Vagina (tissue), 2 donors: ENCODE results near the gene MEIOB. TPM values are rescaled to one million over a fixed set of nuclear protein-coding genes. Genes with fewer than 3 reads are reported as not detected.
"Not testable (repeated sequence)": the region's sequence is repeated elsewhere in the genome, so short reads cannot be mapped to it uniquely, and the experiment has no call there.

ENCODE experiments used
- DNase-seq, 2 donors: peaks; one replicate each; pipeline ENCODE4 v3.0.0-alpha.2; 2017; ENCODE audit errors: extremely low spot score in 2 of 2
- H3K27ac ChIP-seq: fragments of 200-600 bp; sonication (generic); one replicate; pipeline ENCODE4 v1.5.1; 2019
- H3K27me3 ChIP-seq: fragments of 200-600 bp; sonication (generic); one replicate; pipeline ENCODE4 v1.5.1; 2019
- H3K36me3 ChIP-seq, 2 donors: fragments of 200-600 bp; sonication (generic); one replicate each; pipeline ENCODE4 v1.5.1; 2017 to 2019
- H3K4me1 ChIP-seq: fragments of 200-600 bp; sonication (generic); one replicate; pipeline ENCODE4 v1.5.1; 2019
- H3K4me3 ChIP-seq, 2 donors: fragments of 200-600 bp; sonication (generic); 1 replicate in 1 of 2; 2 replicates in 1 of 2; pipeline ENCODE4 v1.5.1; 2016 to 2019
- H3K9me3 ChIP-seq: fragments of 200-600 bp; sonication (generic); one replicate; pipeline ENCODE4 v1.5.1; 2019
- POLR2A ChIP-seq, 2 donors: fragments of 450-650 bp; IDR thresholded peaks; one replicate each; pipeline ENCODE4 v1.6.1; 2017; ENCODE audit warnings: antibody characterized with exemption in 2 of 2, mild to moderate bottlenecking in 2 of 2, moderate library complexity in 2 of 2
- POLR2AphosphoS5 ChIP-seq, 2 donors: sonication (generic); formaldehyde crosslinking; IDR thresholded peaks; one replicate each; pipeline ENCODE4 v1.9.0; 2017; ENCODE audit warnings: antibody characterized with exemption in 2 of 2, mild to moderate bottlenecking in 2 of 2, low read depth in 1 of 2; ENCODE audit not compliant: insufficient read depth in 1 of 2
- intact Hi-C: fragments of 100-400 bp; cut with DNase I; formaldehyde crosslinking; loops from one replicate; pipeline ENCODE4 v1.15.1; 2023
- total RNA-seq: library from RNA; depleted of rRNA; stranded (reverse); fragments of >200 nt; gene quantifications from one replicate; pipeline ENCODE4 v1.2.3, GENCODE V29; 2016
- TF ChIP-seq, protein P1 (sequence below), 3 experiments: fragments of 450-650 bp in 2 of 3; fragments of 200-600 bp in 1 of 3; sonication (generic) in 1 of 3; IDR thresholded peaks; one replicate each; pipeline ENCODE4 v1.5.1; 2017 to 2019; ENCODE audit warnings: antibody characterized with exemption in 3 of 3, mild to moderate bottlenecking in 2 of 3, moderate library complexity in 2 of 3

The MEIOB gene, protein sequence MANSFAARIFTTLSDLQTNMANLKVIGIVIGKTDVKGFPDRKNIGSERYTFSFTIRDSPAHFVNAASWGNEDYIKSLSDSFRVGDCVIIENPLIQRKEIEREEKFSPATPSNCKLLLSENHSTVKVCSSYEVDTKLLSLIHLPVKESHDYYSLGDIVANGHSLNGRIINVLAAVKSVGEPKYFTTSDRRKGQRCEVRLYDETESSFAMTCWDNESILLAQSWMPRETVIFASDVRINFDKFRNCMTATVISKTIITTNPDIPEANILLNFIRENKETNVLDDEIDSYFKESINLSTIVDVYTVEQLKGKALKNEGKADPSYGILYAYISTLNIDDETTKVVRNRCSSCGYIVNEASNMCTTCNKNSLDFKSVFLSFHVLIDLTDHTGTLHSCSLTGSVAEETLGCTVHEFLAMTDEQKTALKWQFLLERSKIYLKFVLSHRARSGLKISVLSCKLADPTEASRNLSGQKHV
- total RNA-seq = not detected

DNA sequence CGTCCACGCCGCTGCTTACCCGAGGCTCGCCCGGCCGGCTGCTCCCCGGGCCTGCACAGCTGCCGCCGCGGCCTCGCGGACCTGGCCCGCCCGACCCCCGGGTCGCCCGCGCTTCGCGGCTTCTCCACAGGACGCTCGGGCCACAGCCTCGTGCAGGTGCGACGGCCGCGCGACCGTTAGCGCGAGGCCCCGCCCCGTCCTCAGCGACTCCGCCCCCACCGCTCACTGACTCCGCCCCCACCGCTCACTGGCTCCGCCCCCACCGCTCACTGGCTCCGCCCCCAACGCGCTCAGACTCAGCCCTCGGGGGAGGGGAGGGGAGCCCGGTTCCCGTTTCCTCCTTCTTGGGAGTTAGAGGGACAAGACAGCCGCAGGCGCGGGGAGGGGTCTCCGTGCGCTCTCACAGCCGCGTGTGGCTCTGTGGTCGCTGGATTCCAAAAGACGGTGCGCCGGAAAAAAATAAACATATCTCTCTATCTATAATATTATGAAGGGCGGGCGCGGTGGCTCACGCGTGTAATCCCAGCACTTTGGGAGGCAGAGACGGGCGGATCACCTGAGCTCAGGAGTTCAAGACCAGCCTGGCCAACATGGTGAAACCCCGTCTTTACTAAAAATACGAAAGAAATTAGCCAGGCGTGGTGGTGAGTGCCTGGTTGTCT lies at the start of gene MEIOB:
TSS of gene MEIOB (minus strand) at position 191 of the 662 bp plus-strand sequence. CDS start 3,989 bp downstream, outside the sequence.
- intact Hi-C loops = no loop called here
- Histone ChIP-seq H3K36me3 (no peaks in the 10 kb centered on the region), H3K4me1 (no peaks in the 10 kb centered on the region), H3K27me3 (no peaks in the 10 kb centered on the region), H3K27ac (no peak within 1 kb of the TSS), H3K4me3 (no peak within 1 kb of the TSS), H3K9me3 (no peaks in the 10 kb centered on the region)
- TF ChIP-seq POLR2AphosphoS5 (IDR thresholded peaks at IDR 0.05; ENCODE audit: insufficient read depth in 1 of 2, low read depth in 1 of 2) = no peak
- no peak for TF ChIP-seq POLR2A (IDR thresholded peaks at IDR 0.05)
- TF ChIP-seq, protein P1, sequence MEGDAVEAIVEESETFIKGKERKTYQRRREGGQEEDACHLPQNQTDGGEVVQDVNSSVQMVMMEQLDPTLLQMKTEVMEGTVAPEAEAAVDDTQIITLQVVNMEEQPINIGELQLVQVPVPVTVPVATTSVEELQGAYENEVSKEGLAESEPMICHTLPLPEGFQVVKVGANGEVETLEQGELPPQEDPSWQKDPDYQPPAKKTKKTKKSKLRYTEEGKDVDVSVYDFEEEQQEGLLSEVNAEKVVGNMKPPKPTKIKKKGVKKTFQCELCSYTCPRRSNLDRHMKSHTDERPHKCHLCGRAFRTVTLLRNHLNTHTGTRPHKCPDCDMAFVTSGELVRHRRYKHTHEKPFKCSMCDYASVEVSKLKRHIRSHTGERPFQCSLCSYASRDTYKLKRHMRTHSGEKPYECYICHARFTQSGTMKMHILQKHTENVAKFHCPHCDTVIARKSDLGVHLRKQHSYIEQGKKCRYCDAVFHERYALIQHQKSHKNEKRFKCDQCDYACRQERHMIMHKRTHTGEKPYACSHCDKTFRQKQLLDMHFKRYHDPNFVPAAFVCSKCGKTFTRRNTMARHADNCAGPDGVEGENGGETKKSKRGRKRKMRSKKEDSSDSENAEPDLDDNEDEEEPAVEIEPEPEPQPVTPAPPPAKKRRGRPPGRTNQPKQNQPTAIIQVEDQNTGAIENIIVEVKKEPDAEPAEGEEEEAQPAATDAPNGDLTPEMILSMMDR (IDR thresholded peaks at IDR 0.05) = no peak
- no peak for DNase-seq

DNA sequence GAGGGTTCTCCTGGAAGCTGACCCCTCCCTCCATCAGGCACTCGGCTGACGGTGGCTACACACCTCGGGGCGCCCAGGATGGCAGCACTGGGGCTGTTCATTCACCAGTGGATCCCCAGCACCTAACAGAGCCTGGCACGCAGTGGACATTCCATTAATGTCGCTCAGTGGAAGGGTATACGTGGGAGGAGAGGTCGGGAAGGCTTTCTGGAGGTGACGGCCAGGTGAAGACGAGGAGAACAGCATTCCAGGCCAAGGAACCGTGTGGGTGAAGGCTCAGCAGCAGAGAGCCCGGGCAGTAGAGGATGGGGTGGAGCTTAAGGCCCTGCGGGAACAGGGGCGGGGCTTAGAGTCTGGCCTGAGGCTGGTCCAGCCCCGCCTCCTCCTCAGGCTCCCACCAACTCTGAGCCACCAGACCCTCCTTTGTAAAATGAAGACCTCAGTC lies 48.8 kb upstream of the MEIOB start:
- no peak overlapping the region for H3K27ac ChIP-seq
- no peak for DNase-seq
- H3K4me3 ChIP-seq = no peak overlapping the region
- H3K36me3 ChIP-seq = no peaks in the 10 kb centered on the region
- H3K27me3 ChIP-seq = no peaks in the 10 kb centered on the region
- H3K9me3 ChIP-seq = no peaks in the 10 kb centered on the region
- intact Hi-C loops = no loop called here
- TF ChIP-seq, protein P1 (IDR thresholded peaks at IDR 0.05) = no peak
- peak in 1 of 2 donors; percentile 34 for TF ChIP-seq POLR2AphosphoS5 (IDR thresholded peaks at IDR 0.05; ENCODE audit: insufficient read depth in 1 of 2, low read depth in 1 of 2)
- H3K4me1 ChIP-seq = peaks cover 45% of the 10 kb centered on the region

DNA sequence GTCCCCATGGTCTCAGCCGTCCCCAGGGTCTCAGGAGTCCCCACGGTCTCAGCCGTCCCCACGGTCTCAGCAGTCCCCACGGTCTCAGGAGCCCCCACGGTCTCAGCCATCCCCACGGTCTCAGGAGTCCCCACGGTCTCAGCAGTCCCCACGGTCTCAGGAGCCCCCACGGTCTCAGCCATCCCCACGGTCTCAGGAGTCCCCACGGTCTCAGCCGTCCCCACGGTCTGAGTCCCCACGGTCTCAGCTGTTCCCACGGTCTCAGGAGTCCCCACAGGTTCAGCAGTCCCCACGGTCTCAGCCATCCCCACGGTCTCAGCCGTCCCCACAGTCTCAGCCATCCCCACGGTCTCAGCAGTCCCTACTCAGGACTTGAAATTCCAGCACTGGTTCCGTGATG lies 48.2 kb upstream of the MEIOB start:
- peaks cover 49% of the 10 kb centered on the region for H3K4me1 ChIP-seq
- H3K4me3 ChIP-seq, intact Hi-C loops, H3K27me3 ChIP-seq, H3K27ac ChIP-seq, DNase-seq, H3K36me3 ChIP-seq, H3K9me3 ChIP-seq: not testable (repeated sequence)

DNA sequence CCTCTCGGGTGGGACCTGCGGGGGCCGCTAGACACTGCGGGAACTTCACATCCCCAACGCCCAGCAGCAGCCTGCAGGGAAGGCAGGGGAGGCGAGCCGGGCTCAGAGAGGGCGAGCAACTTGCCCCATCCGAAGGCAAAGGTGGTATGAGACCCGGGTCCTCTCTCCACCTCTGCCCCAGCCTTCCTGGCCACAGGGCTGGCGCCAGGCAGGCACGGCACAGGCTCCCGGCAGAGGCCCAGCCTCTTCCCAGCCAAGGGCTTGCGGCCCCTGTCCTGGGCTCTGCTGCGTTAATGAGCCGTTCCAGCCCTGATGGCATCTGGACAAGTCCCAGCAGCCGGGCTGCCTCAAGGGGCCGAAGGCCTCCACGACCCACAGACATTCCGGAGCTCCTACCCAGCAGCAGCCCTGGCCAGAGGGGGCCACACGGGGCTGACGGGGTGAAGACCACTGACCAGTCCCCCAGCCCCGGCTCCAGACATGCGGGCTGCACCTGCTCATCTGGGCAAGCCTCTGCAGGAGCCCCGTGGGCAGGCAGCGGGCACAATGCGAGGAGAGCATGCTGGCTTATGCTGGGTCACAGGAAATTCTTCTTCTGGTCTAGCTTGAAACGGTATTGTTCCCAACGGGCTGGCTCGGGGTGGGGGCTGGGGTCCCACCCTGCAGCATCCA lies 47.5 kb upstream of the MEIOB start:
- H3K36me3 ChIP-seq = no peaks in the 10 kb centered on the region
- intact Hi-C loops = no loop called here
- no peaks in the 10 kb centered on the region for H3K9me3 ChIP-seq
- no peak for DNase-seq
- peak overlapping the region; percentile 33 for H3K27ac ChIP-seq
- no peak overlapping the region for H3K4me3 ChIP-seq
- TF ChIP-seq POLR2A (IDR thresholded peaks at IDR 0.05) (no peak), POLR2AphosphoS5 (IDR thresholded peaks at IDR 0.05; ENCODE audit: insufficient read depth in 1 of 2, low read depth in 1 of 2) (no peak)
- TF ChIP-seq, protein P1 (IDR thresholded peaks at IDR 0.05) = no peak
- peaks cover 53% of the 10 kb centered on the region for H3K4me1 ChIP-seq
- no peaks in the 10 kb centered on the region for H3K27me3 ChIP-seq
